Vagina (tissue), 2 donors: ENCODE data around the gene PARP9.

Source experiments
- CTCF ChIP-seq, 3 experiments: fragments of 450-650 bp in 2 of 3; fragments of 200-600 bp in 1 of 3; sonication (generic) in 1 of 3; IDR thresholded peaks; one replicate each; pipeline ENCODE4 v1.5.1; 2017 to 2019; ENCODE audit warnings: antibody characterized with exemption in 3 of 3, mild to moderate bottlenecking in 2 of 3, moderate library complexity in 2 of 3
- POLR2AphosphoS5 ChIP-seq, 2 donors: sonication (generic); formaldehyde crosslinking; IDR thresholded peaks; one replicate each; pipeline ENCODE4 v1.9.0; 2017; ENCODE audit warnings: antibody characterized with exemption in 2 of 2, mild to moderate bottlenecking in 2 of 2, low read depth in 1 of 2; ENCODE audit not compliant: insufficient read depth in 1 of 2

DNA sequence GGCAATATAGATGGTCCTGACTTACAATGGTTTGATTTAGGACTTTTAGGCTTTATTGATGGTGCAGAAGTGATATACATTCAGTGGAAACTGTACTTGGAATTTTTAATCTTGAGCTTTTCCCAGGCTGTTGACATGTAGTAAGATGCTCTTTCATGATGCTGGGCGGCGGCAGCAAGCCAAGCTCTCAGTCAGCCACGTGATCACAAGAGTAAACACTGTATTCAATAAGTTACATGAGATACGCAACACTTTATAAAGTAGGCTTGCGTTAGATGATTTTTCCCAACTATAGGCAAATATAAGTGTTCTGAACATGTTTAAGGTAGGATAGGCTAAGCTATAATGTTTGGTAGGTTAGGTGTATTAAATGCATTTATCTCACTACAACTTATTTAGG lies 17.9 kb downstream of the PARP9 start:
- no peak for TF ChIP-seq POLR2AphosphoS5 (IDR thresholded peaks at IDR 0.05; ENCODE audit: insufficient read depth in 1 of 2, low read depth in 1 of 2)
- no peak for TF ChIP-seq CTCF (IDR thresholded peaks at IDR 0.05)
